HG03039 (cell line): ENCODE measurements around the gene BMX.

Experiments
- ATAC-seq: cut with Tn5 transposase; IDR thresholded peaks from one replicate; pipeline ENCODE4 v1.9.1; 2021; ENCODE audit warnings: mild to moderate bottlenecking, moderate library complexity; ENCODE audit not compliant: unreplicated experiment

Gene BMX

DNA sequence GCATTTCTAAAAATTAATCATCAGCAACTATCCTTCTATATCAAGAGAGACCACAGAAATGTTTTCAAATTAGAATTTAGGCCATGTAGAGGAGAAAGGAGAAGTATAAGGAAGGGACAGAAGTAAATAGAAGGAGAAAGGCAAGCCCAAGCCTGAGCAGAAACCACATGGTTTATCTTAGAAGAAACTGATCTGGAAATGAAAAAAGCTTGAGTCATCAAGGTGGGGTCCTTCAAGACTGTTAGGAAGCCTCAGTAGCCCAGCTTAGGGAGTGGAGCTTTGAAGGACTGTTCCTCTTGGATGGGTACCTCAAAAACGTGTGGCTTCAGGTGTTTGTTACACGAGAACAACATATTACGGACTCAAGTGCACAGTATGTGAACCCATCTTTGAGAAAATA, 4.5 kb downstream of the BMX start:
- ATAC-seq = no peak

DNA sequence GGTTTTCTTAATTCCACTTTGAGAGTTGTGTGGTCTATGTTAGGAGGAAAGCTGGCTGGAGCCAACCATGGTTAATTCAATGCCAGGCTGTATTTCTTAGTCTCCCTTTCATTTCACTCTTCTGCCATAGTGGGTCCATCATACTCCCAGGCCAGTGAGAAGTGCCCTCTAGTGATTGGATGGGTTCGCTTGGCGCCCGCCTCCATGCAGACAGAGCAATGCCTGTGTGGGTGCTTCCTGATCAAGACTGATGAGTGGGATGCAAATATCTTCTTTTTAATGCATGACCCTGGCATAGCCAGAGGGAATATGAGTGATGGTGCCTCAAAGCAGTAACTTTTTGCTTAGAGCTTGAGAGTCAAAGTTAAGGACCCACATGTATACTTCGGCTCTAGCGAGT, 6.4 kb downstream of the BMX start:
- no peak for ATAC-seq

DNA sequence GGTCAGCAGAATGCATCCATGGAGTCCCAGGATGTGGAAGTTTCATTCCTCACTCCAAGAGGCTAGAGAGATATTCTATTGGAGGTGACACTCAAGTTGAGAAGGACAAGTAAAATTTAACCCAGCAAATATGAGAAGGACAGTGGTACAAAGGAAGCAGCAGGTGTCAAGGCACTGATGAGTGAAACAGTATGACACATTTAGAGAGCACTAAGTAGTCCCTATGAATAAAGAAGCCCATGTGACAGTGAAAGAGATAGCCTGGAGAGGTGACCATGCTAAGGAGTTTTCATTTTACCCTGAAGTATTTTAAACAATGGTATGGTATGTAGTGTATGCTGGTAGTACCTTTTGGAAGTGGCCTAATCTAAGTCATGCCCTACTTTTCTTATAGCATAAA, 9.2 kb downstream of the BMX start:
- ATAC-seq = no peak

DNA sequence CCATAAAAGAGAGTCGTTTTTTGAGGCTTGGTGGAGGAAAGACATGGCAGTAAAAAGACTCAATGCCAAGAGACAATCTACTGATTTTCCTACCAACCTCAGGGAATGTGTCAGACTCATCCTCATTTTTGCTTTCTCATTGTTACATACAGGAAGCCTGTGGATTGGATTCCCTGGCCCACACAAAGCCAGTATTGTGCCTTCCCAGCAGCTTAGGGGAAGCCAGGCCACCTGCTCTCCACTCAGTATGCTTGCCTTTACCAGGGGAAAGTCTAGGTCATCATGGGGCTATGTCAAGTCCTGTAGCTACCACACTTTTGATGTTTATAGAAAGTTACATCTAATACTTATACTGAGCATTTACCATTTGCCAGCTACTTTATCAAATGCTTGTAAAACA, 11.0 kb downstream of the BMX start:
- ATAC-seq = no peak

DNA sequence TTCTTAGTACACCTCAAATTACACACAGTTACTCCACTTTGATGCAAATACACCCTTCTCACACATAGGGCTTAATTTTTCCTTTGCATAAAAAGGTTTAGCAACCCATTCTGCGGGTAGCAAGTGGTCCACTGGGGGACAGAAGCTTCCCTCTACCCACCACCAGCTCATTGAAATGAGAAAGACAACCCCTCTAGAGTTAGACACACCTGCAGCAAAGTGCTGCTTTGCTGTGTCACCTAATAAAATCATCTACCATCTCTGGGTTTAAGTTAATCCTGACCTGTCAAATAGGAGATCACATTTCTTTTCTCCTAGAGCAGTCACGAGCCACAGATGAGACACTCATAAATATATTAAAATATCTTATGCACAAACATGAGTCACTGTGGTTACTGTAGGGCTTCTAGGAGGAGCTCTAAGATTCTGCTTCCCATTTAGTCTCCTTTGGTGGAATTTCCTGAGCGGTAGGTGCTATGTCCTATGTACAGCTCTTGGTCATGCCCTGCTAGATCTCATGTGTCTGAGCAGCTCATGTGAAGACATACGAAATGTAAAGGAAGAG, 11.9 kb downstream of the BMX start:
- ATAC-seq = no peak

DNA sequence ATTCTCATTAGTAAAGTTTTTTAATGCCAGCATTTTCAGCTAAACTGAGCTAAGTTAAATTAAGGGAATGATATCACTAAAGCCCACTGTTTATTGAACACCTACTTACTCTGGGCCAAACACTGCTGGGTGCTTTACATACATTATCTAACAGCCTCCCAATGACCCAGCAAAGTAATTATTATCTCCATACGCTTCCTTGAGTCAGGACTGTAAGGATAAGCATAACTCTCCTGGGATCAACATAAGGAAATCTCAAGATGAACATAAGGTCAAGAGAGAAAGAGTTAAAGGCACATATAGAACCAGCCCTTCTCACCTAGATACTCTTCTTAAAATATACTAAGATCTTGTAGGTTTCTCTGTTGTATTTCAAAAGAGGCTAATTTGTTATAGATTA, 13.7 kb downstream of the BMX start:
- no peak for ATAC-seq

DNA sequence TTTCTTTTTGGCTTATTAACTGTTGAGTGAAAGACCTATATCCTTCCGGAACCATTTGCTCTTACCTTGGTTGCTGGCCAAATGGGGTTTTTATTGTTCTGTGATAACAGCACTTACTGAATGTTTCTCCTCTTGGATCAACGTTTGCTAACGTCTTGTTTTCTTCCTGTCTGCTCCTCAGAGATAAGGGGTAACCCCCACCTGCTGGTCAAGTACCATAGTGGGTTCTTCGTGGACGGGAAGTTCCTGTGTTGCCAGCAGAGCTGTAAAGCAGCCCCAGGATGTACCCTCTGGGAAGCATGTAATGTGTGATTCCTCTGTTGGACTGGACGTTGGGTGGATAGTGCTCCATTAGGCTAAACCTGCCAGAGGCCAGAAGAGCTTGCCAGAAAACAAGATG, 15.3 kb downstream of the BMX start:
- no peak for ATAC-seq

DNA sequence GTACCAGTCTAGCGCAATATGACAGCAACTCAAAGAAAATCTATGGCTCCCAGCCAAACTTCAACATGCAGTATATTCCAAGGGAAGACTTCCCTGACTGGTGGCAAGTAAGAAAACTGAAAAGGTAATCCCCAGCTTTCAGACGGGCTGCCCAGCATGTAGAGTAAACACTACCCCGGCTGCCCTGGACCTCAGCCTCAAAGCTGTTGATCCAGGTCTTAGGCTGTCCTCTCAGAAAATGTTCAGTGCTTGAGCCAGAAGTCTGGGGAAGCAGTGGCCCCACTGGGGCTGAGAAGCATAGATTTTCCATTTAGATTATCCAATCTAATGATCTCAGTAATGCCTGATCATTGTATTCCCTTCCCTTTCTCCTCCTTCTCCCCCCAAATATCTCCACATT, 21.9 kb downstream of the BMX start:
- ATAC-seq = no peak

DNA sequence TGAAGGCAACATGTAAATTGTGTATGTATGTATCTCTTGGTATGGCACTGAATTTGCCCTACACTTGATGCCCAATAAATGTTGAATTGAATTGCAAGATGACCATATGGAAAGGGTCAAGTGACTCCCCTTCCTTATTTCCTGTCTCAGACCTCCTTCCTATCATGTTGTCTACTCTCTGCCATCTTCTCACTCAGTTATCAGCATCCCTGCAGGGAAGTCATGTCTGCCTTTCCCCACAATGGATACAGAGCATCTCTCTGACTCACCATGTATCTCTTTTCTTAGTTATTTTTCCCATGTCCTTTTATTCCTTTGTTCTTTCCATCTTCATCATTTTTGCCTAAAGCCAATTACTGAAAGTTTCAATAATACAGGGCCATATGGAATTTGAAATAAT, 22.5 kb downstream of the BMX start:
- no peak for ATAC-seq

DNA sequence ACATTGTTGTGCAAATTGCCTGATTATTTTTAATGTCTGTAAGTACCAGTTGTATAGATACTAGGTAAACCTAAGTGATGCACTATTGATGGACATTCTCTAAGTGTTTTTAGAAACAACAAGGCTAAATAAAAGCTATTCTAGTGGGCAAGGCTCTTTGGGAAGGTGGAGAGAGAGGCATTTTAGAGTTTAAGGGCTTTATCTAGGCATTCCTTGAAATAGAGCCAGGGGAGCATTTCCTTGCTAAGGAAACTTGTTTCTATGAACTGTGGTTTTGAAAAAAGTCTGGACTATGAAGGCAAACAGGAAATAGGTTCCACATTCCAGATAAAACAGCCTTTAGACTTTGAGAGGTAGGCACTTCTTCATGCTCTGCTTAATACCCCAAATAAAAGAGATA, 23.8 kb downstream of the BMX start:
- no peak for ATAC-seq

DNA sequence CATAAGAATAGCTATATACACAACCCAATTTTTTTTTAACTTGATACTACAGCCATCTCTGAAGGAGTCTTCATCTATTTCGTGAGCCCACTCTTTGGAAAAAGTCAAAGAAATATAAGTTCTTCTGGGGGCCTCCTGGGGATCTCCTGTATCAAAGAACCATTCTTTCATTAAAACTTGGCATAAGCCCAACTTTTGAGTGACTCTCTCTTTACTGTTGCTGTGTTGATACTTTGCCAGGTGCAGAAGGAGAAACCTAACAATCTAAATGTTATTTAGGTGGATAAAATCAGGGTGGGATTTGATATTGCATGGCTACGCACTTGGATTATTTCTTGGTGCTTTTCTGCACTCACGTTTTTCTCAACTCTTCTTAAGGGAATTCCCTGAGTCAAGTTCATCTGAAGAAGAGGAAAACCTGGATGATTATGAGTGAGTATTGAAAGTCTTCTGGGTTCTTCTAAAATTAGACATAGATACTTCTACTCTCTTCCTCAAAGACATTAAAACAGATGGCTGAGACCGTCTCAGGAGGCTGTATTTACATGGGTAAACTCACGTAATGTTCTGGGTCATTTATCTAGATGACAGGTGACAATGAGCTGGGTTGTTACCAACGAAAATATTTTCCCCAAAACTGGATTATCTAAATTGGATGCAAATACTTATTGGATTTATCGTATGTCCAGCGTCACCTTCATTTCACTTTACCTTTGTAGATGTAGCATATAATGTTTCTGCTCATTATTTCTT, 25.2 kb downstream of the BMX start:
- no peak for ATAC-seq

DNA sequence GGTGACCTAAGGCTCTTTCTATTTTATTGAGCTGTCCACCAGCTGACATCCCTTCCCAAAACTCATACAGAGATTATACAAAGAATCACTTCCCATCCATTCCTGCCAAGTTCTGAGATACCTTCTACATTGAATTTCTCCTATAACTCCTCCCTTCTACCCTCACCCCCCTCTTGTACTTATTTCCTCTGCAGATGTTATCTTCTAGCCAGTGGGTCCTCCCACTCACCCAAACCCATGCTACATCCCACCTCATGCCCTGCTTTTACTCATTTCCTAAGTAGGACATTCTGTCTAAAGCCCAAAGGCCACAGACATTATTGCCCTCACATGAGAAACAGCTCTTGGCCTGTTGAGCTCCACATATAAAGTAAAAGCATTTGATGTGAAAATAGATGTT, 28.6 kb downstream of the BMX start:
- no peak for ATAC-seq

DNA sequence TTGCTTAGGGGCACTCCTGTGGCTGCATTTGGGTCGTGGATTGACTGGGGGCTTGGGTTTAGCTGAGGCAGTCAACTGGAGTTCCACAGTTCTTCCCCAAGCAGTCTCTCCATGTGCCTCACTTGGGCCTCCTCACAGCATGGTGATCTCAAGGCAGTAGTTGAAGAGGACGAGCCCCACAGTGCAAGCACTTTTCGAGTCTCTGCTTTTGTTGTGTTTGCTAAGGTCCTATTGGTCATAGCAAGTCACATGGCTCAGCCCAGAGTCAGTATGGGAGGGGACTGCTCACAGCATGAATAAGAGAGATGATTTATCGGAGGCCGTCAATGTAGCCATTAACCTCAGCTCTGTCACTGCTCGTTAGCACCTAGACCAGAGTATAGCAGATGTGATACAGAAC, 29.7 kb downstream of the BMX start:
- ATAC-seq = no peak

DNA sequence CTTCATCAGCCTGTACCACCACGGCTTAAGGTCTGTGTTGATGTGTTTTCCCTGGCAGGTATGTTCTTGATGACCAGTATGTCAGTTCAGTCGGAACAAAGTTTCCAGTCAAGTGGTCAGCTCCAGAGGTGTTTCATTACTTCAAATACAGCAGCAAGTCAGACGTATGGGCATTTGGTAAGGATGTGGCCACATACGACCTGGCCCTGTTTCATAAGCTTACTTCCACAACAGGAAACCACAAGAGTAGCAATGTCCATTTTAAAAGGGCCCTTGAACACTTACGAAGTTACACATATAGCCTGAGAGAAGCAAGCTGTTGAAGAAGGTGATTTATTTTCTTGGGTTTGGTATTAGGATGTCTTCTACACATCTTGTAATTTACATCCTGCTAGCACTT, 46.1 kb downstream of the BMX start:
- no peak for ATAC-seq

DNA sequence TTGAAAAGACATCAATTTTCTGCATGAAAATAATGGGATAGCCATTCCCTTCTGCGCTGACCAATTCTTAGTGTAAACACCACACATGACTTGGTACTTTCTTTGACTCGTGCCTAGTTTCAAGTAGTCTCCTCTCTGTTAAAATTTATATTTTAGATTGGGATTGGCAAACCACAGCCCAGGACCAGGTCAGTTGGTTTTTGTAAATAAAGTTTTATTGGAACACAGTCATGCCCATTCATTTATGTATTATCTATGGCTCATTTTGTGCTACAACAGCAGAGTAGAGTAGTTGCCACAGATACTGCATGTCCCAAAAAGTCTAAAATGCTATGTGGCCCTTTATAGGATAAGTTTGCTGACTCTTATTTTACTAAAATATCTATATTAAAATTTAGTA, 46.7 kb downstream of the BMX start:
- ATAC-seq = no peak

DNA sequence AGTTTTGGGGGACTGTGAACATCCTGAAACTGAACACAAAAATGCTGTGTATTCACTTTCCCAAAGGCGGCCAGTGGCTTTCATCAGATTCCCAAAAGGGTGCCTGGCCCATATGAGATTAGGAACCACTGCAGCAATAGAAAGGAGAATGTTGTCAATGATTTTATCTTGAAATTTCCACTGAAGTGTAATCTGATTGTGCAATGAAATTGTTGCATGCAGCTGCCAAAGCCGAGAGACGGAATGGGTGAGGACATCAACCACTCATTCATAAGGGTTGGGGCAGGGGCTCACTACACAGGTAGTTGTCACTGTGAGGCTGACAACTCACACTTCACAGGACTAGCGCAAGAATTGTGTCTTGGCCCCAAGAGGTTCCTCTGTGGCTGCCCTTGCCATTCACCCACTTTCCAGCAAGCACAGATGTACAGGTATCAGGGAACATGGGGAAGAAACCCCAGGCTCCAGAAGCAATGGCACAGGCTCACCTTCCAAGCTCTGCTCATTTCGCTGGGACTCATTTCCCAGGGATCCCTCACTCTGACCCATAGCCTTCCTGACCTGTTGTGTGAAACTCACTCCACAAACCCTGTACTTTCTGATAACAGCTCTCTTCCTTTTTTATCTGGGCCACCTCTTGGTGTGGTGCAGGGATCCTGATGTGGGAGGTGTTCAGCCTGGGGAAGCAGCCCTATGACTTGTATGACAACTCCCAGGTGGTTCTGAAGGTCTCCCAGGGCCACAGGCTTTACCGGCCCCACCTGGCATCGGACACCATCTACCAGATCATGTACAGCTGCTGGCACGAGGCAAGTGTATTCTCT, 48.8 kb downstream of the BMX start:
- ATAC-seq = no peak

DNA sequence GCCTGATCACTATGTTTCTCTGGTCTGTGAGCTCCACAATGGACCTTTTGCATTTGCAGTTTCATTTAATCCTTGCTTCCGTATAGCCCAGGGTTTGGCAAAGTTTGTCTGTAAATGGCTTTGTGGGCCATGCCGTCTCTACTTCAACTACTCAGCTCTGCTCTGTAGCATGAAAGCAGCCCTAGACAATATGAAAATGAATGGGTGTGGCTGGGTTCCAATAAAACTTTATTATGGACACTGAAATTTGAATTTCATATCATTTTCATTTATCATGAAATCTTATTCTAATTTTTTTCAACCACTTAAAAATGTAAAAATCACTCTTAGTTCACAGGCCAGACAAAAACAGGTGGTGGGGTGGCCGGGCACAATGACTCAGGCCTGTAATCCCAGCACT, 58.6 kb downstream of the BMX start:
- no peak for ATAC-seq

DNA sequence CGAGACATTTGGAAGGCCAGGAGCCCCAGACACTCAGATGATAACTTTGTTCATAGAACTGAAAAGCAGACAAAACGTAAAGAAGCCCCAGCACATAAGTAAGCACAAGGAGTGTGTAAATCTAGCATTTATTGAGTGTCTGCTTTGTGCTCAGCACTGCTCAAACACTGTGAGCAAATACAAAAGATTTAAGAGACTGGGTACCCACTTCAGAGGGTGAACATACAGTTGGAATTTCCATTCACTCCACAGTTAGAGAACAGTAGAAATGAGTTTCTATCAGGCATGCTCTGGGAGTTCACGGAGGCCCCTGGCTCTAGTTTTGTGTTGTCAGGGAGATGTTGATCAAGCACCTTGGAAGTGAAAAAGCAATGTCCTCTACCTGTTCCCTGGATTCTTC, 60.3 kb downstream of the BMX start:
- no peak for ATAC-seq

DNA sequence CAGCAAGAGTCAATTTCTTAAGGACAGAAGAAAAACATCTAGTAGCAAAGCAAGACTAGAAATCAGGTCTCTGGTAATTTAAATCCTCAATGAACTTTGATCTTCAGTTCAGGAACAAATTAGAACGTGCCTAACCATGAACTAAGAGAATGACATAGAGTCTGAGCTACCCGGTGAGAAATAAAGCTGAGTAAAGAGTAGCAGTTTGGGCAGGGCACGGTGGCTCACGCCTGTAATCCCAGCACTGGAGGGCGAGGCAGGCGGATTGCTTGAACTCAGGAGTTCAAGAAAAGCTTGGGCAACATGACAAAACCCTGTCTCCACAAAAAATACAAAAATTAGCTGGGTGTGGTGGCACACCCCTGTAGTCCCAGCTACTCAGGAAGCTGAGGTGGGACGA, 62.4 kb downstream of the BMX start:
- no peak for ATAC-seq

DNA sequence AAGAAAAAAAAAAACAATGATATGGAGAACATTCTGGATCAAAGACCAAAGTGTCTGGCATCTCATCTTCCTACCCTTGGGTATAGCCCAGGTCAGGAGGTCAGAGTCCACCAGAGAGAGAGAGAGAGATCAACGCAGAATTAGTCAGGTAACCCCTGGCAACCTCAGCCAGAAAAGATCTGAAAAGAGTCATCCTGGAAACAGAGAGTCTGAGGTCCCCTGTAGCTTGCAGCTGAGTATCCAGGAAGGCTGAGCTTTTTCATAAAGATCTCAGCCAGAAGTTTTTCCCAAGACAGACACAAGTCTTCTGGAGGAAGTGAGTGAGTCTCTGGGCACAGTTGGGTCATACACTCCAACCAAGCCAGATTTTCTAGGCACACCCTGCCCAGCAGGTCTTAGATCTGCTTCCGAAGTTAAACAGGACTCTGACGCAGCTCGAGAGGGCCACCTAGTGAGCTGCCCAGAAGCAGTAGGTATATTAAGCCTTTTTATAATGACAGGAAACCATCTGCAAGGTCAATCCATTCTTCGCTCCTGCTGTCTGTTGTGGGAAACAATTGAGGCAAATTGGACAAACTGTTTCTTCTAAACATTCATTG, 64.5 kb downstream of the BMX start:
- no peak for ATAC-seq

DNA sequence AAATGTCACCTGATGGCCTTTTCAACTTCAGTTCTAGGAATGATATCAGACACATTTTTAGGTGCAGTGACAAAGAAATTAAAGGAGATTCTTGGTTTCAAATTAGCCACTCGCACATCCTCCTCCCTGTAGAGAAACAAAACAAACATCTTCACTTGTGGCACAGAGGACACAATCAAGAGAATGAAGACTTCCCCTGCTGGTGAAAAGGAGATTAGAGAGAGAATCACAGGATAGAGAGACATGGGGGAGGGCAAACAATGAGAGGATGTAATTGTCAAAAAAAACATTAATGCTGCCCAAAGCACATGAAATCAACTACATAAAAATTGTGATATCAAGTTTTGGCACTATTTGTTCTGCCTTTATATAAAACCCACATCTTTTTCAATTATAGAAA, 65.6 kb downstream of the BMX start:
- no peak for ATAC-seq

DNA sequence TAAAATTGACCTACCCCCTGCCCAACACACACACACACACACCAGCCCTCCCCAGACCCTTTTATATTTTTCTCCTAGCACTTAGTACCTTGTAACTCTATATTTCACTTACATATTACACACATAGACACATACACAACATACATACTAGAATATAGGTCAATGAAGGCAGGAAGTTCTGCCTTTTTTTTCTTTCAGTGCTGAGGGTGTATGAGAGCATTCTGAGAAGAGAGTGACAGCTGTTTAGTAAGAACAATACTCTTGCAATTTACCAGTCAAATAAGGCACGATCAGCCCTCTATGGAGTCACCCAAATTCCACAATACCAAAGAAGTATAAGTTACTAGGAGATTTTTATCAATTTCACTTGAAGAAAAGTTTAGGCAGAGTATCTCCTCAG, 66.7 kb downstream of the BMX start:
- no peak for ATAC-seq
